ENCODE data around the gene RAB22A. TPM values are rescaled to one million over a fixed set of nuclear protein-coding genes. Genes with fewer than 3 reads are reported as not detected.
"Not testable (repeated sequence)": the region's sequence is repeated elsewhere in the genome, so short reads cannot be mapped to it uniquely, and the experiment has no call there.

The RAB22A gene
- total RNA-seq, 1 donor from 2014 or later = 17.7 TPM

- DNase-seq (ENCODE audit: extremely low spot score, unreplicated experiment) = no peak
- H3K27me3 Mint-ChIP-seq = no peaks in the 10 kb centered on the region
- no peaks in the 10 kb centered on the region for H3K9me3 Mint-ChIP-seq
- H3K4me1 Mint-ChIP-seq (ENCODE audit: unreplicated experiment) = peaks cover 21% of the 10 kb centered on the region
- no peak overlapping the region for H3K27ac Mint-ChIP-seq
- H3K4me3 Mint-ChIP-seq = no peak overlapping the region
- H3K36me3 Mint-ChIP-seq = peaks cover 31% of the 10 kb centered on the region
- TF ChIP-seq CTCF (conservative IDR thresholded peaks at IDR 0.05) = no peak
Measured at GRCh38 chr20:58362970-58363369, 53.5 kb downstream of the RAB22A start.

- Mint-ChIP-seq H3K27me3 (no peaks in the 10 kb centered on the region), H3K4me3 (no peak overlapping the region), H3K27ac (no peak overlapping the region), H3K4me1 (ENCODE audit: unreplicated experiment) (peaks cover 15% of the 10 kb centered on the region), H3K9me3 (no peaks in the 10 kb centered on the region), H3K36me3 (peaks cover 16% of the 10 kb centered on the region)
- no peak for TF ChIP-seq CTCF (conservative IDR thresholded peaks at IDR 0.05)
- DNase-seq (ENCODE audit: extremely low spot score, unreplicated experiment) = no peak
Measured at GRCh38 chr20:58366866-58367265, 57.4 kb downstream of the RAB22A start.

GRCh38 chr20:58372806-58373205, 63.3 kb downstream of the RAB22A start:
- peak overlapping the region; percentile 14 for H3K27ac Mint-ChIP-seq
- peaks cover 3% of the 10 kb centered on the region for H3K36me3 Mint-ChIP-seq
- DNase-seq (ENCODE audit: extremely low spot score, unreplicated experiment) = no peak

GRCh38 chr20:58373296-58373695, 63.8 kb downstream of the RAB22A start:
- not testable (repeated sequence) for H3K27me3 Mint-ChIP-seq; DNase-seq (ENCODE audit: extremely low spot score, unreplicated experiment); H3K36me3 Mint-ChIP-seq; H3K9me3 Mint-ChIP-seq; H3K4me3 Mint-ChIP-seq
- Mint-ChIP-seq H3K4me1 (ENCODE audit: unreplicated experiment) (peaks cover 41% of the 10 kb centered on the region), H3K27ac (peak overlapping the region; percentile 14)

More at GRCh38 chr20:58372806-58373205, 63.3 kb downstream of the RAB22A start:
- no peak for TF ChIP-seq CTCF (conservative IDR thresholded peaks at IDR 0.05)
- H3K4me1 Mint-ChIP-seq (ENCODE audit: unreplicated experiment) = peaks cover 41% of the 10 kb centered on the region
- H3K27me3 Mint-ChIP-seq = no peaks in the 10 kb centered on the region
- peak overlapping the region; percentile 28 for H3K4me3 Mint-ChIP-seq
- no peaks in the 10 kb centered on the region for H3K9me3 Mint-ChIP-seq

- DNase-seq (ENCODE audit: extremely low spot score, unreplicated experiment) = no peak
- Mint-ChIP-seq H3K4me1 (ENCODE audit: unreplicated experiment) (peaks cover 41% of the 10 kb centered on the region), H3K4me3 (peak overlapping the region; percentile 43), H3K36me3 (no peaks in the 10 kb centered on the region), H3K9me3 (no peaks in the 10 kb centered on the region), H3K27ac (no peak overlapping the region), H3K27me3 (no peaks in the 10 kb centered on the region)
- no peak for TF ChIP-seq CTCF (conservative IDR thresholded peaks at IDR 0.05)
Measured at GRCh38 chr20:58374027-58374850, 64.7 kb downstream of the RAB22A start.

GRCh38 chr20:58374906-58375758, 65.6 kb downstream of the RAB22A start:
- no peak for DNase-seq (ENCODE audit: extremely low spot score, unreplicated experiment)
- Mint-ChIP-seq H3K27ac (no peak overlapping the region), H3K9me3 (no peaks in the 10 kb centered on the region), H3K27me3 (no peaks in the 10 kb centered on the region), H3K4me1 (ENCODE audit: unreplicated experiment) (peaks cover 41% of the 10 kb centered on the region), H3K4me3 (peak overlapping the region; percentile 3), H3K36me3 (no peaks in the 10 kb centered on the region)
- TF ChIP-seq CTCF (conservative IDR thresholded peaks at IDR 0.05) = no peak
